Fibroblast of the aortic adventitia (primary cell): ENCODE measurements around the gene GALNT5. TPM values are rescaled to one million over a fixed set of nuclear protein-coding genes. Genes with fewer than 3 reads are reported as not detected.
"Not testable (repeated sequence)": the region's sequence is repeated elsewhere in the genome, so short reads cannot be mapped to it uniquely, and the experiment has no call there.

ENCODE experiments used
- DNase-seq: peaks from one replicate; pipeline ENCODE4 v3.0.0-alpha.2; 2010; ENCODE audit warnings: low read depth
- H3K4me3 ChIP-seq: 2 replicates; pipeline ENCODE4 v1.5.1; 2011; ENCODE audit warnings: low read depth, mild to moderate bottlenecking, control low read depth, low read length, moderate library complexity
- CTCF ChIP-seq: IDR thresholded peaks from 2 replicates; pipeline ENCODE4 v1.5.1; 2011; ENCODE audit warnings: mild to moderate bottlenecking, low read length, control low read depth, inconsistent platforms; ENCODE audit not compliant: insufficient read depth
- total RNA-seq: library from RNA; depleted of rRNA; stranded (reverse); fragments of >200 nt; gene quantifications from 2 replicates; pipeline ENCODE4 v1.2.3, GENCODE V29; 2012; ENCODE audit warnings: low replicate concordance

Gene GALNT5
- total RNA-seq, 1 donor = 38.3 TPM

- DNase-seq = no peak
- TF ChIP-seq CTCF = no peak
- H3K4me3 ChIP-seq = no peak overlapping the region
Measured at GRCh38 chr2:157337978-157338377, 80.5 kb downstream of the GALNT5 start.

GRCh38 chr2:157339965-157340655, 82.6 kb downstream of the GALNT5 start:
- no peak for DNase-seq
- H3K4me3 ChIP-seq = no peak overlapping the region
- TF ChIP-seq CTCF = no peak

- peak; percentile 22 for DNase-seq
Measured at GRCh38 chr2:157341381-157341780, 83.9 kb downstream of the GALNT5 start.

GRCh38 chr2:157345647-157346389, 88.3 kb downstream of the GALNT5 start:
- TF ChIP-seq CTCF = no peak
- H3K4me3 ChIP-seq = no peak overlapping the region
- no peak for DNase-seq

More at GRCh38 chr2:157341381-157341780, 83.9 kb downstream of the GALNT5 start:
- not testable (repeated sequence) for H3K4me3 ChIP-seq

- TF ChIP-seq CTCF = no peak
- no peak overlapping the region for H3K4me3 ChIP-seq
- no peak for DNase-seq
Measured at GRCh38 chr2:157348291-157348921, 90.9 kb downstream of the GALNT5 start.

- TF ChIP-seq CTCF = no peak
- DNase-seq = peak; percentile 52
- H3K4me3 ChIP-seq = no peak overlapping the region
Measured at GRCh38 chr2:157349949-157350515, 92.5 kb downstream of the GALNT5 start.

GRCh38 chr2:157355618-157356017, 98.1 kb downstream of the GALNT5 start:
- no peak for TF ChIP-seq CTCF
- peak; percentile 51 for DNase-seq
- H3K4me3 ChIP-seq = no peak overlapping the region
